ENCODE results near the gene RNF32. TPM values are rescaled to one million over a fixed set of nuclear protein-coding genes. Genes with fewer than 3 reads are reported as not detected.

The RNF32 gene
- total RNA-seq: 0.18 and 0.19 TPM in 2 replicates

GRCh38 chr7:156640257-156640948, at the start of gene RNF32:
RNF32 (plus strand) TSS chr7:156640774; CDS start chr7:156643878, 3,104 bp downstream.

Measured in endothelial cell of coronary artery (primary cell).